Measurements from ENCODE around the gene TMEM53. TPM values are rescaled to one million over a fixed set of nuclear protein-coding genes. Genes with fewer than 3 reads are reported as not detected.
A peak's percentile ranks its signal among the peaks of the same experiment; 100 is the strongest.

The TMEM53 gene
- total RNA-seq, 1 experiment from 2014 or later = 4.2 TPM

DNA sequence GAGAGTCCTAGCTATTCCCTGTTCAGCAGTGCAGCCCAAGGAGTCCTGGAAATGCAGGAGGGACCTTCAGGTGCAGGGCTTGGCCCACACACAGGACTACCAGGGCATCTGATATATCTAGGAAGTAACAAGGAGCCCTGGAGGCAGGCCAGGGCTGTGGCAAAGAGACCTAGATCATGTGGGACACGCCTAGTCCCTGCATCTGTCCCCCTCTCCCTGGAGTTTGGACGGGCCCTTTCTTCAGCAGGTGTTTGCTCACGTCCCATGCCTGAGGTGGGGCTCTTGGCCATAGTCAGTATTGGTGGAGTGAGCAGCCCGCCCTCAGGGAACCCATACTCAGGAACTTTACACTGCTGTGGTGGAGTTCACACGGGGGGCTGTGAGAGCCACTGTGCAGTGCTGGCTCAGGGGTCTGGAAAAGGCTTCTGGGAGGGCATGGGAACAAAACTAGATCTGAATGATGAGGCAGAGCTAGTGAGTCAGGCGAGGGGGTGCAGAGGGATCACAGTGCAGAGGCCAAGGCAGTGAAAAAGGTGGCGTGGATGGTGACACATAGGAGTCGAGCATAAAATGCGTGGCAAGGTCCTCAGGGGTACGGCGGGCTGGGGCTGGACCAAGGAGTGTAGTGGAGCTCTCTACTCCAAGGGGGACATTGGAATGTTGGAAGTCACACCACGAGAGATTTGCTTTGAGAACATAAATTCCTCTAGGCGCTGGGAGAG is 25.6 kb downstream of the TMEM53 start:
- DNase-seq (ENCODE audit: low read depth) = no peak

GRCh38 chr1:44647896-44648295 is 26.4 kb downstream of the TMEM53 start:
- DNase-seq (ENCODE audit: low read depth) = no peak

GRCh38 chr1:44646261-44647110 is 27.8 kb downstream of the TMEM53 start:
- DNase-seq (ENCODE audit: low read depth) = no peak

GRCh38 chr1:44645476-44646244 is 28.6 kb downstream of the TMEM53 start:
- no peak for DNase-seq (ENCODE audit: low read depth)

- no peak for DNase-seq (ENCODE audit: low read depth)
Observed at GRCh38 chr1:44644806-44645205, 29.5 kb downstream of the TMEM53 start.

DNA sequence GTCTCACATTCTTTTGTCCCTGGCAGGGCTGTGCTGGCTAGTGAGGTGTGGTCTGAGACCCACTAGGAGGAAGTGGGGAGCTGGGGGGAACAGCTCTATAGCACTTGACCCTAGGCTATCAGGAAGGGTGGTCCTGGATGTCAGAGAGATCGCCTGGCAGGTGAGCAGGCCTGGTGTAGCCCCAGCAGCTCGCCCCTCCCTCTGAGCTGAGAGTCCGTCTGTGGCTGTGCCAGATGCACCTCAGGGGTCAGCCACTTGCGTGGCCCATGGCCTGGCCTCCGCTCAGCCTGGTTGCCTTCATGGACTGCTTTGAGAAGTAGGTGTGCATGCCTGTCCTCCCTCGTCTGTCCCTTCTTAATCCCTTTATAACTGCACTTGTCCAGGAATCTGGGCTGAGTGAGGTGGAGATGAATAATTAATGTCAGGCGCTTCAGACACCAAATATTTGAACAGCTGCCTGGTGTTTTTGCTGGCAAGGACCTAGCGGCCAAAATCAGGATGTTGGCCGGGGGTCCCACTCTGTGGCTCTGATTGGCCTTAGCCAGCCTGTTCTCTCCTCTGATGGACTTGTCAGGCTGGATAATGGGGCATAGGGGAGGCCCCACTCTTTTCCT is 30.5 kb downstream of the TMEM53 start:
- DNase-seq (ENCODE audit: low read depth) = no peak

- no peak for DNase-seq (ENCODE audit: low read depth)
Observed at GRCh38 chr1:44642925-44643324, 31.4 kb downstream of the TMEM53 start.

- DNase-seq (ENCODE audit: low read depth) = no peak
Observed at GRCh38 chr1:44642255-44642654, 32.0 kb downstream of the TMEM53 start.

GRCh38 chr1:44641126-44642102 is 32.9 kb downstream of the TMEM53 start:
- DNase-seq (ENCODE audit: low read depth) = no peak

DNA sequence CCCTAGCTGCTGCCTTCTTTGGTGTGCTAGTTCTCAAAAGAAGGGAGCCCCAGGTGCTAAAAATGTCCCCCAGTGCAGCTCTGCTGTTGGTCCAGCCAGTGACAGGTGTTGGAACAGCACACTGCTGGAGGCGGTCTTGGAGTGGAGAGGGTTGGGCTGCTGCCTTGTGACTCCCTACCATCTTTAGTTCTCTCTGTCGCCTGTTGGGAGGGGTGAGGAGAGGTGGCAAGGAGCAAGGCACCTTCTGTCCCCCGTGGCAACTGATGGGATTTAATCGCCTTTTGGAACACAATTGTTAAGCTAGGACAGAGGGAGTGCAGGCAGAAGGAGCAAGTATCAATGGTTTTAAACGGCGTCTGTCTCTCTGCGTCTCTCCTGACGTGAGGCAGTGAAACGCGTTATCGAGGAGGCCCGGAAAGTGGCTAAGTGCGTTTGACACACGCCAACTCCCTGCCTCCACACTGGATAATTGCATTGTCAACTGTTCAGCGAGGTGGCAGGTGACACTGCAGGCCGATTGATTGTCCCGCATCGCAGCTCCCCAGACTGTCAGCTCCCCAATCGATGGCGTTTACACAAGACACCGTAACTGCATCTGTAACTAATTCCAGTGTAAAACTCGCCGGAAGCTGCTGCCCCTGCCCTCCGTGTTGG is 34.0 kb downstream of the TMEM53 start:
- no peak for DNase-seq (ENCODE audit: low read depth)

GRCh38 chr1:44637702-44638411 is 36.4 kb downstream of the TMEM53 start:
- DNase-seq (ENCODE audit: low read depth) = no peak

- DNase-seq (ENCODE audit: low read depth) = no peak
Observed at GRCh38 chr1:44636688-44637598, 37.3 kb downstream of the TMEM53 start.

DNA sequence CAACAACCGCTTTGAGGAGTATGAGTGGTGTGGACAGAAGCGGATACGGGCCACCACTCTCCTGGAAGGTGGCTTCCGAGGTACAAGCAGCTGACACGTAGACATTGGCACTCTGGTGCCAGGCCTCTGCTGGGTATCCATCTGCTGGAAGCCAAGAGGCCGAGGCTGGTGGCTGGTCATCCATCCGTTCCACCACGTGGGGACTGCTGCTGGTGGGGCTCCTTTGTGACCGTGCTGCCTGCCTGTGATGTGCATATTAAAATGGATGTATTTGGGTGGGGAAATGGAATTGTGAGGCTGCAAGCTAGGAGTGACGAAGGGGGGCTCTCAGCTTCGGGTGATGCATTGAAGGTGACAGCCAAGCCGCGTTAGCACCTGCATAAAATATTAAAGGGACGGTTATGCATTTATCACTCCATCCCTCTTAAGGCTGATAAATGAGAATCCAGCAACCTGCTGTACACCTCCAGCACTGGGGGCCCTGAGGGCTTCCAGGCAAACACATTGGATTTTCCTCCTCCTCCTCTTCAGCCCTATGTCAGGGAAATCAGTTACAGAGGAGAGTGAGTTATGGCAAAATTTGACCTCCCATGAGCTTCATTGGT is 38.1 kb downstream of the TMEM53 start:
- DNase-seq (ENCODE audit: low read depth) = no peak

DNA sequence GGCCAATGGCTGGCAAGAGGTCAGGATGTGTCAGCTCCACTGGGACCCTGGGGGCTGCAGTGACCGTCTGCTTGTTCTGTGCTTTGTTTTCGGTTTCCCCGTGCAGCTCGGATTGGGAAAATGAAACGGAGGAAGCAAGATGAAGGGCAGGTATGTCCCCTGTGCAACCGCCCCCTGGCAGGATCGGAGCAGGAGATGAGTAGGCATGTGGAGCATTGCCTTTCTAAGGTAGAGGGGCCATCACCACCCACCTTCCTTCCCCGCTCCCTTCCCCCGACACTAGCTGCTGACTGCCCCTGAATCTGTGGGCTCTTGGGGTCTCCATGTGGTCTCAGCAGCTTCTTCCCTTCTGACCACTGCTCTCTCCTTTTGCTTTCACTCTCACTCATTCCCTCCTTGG is 38.8 kb downstream of the TMEM53 start:
- DNase-seq (ENCODE audit: low read depth) = no peak

DNA sequence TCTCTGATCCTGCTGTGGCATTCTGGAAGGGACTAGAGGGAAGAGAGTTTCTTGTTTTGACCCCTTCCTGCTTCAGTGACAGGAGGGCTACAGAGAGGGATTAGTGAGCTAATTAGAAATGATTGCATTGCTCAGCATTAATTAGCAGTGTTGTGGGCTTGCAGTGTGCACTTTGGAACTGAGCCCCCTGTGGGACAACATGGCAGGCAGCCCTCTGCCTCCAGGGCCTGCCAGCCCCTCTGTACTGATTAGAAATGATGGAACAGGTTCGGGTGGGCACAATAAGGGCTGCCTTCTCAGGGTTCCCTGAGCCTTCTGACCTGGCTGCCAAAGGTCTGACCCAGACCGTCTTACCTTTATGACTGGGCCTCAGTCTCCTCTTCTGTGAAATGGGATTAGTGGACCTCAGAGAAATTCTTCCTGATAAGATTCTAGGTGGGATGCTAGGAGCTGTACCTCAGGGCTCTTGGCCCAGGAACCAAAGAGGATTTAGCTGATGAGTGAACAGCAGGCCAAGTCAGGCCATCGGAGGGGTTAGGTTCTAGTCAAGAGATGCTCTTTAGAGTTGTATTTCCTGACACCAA is 39.6 kb downstream of the TMEM53 start:
- DNase-seq (ENCODE audit: low read depth) = no peak

DNA sequence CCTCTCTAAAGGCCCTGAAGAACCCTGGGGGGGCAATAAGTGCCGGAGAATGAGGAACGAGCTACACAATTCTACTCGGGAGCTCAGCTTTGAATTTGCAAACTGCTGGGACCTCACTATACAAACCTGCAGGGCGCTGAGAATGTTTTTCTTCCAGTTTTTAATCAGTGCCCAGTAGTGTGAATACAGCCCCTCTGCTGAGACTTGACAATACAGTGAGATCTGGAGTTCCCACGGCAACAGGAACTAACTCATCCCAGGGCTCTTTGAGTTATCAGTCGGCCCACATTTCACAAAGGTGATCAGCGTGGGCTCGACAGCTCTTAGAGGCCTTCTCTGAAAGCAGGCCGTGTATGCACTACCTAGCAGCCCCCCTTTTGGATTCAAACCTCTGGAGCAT is 41.7 kb downstream of the TMEM53 start:
- peak; percentile 21 for DNase-seq (ENCODE audit: low read depth)
